ENCODE measurements around the gene OTUD7B. TPM values are rescaled to one million over a fixed set of nuclear protein-coding genes. Genes with fewer than 3 reads are reported as not detected.
A peak's percentile ranks its signal among the peaks of the same experiment; 100 is the strongest.

Gene OTUD7B
- total and polyA plus RNA-seq, 2 of the 8 experiments (the other 6 are each of a cell fraction or from before 2014, with no cell fraction given), result 4.2 to 21.5 TPM

GRCh38 chr1:149888247-149888998 is 122.1 kb downstream of the OTUD7B start:
- ChIA-PET POLR2A (ENCODE audit: partially characterized antibody) (interaction anchor here (0.7 to 8.5 kb wide), 41 partner anchors 9 to 998 kb away, joined by 3 to 278 read pairs (median 9); partner anchors contain the start of genes BOLA1, CIART, CTXND2 and MTMR11), CTCF (ENCODE audit: partially characterized antibody) (interaction anchor here (0.6 to 3.0 kb wide), 16 partner anchors 10 to 299 kb away, joined by 3 to 14 read pairs (median 4); partner anchors contain the start of gene OTUD7B)
- Histone ChIP-seq H2BK20ac (ENCODE audit: low read length) (peak overlapping the region; percentile 68; the same call in 1 of the 2 replicates), H3K14ac (ENCODE audit: insufficient read length) (no peak overlapping the region), H3K79me2 (ENCODE audit: control insufficient read depth in 1 of 2, insufficient read depth in 2 of 2, low read length in 2 of 2) (0 out of 4 replicates have a peak, but pooled peaks cover 0 to 4% of the 10 kb centered on the region in 2 experiments), H3K4me1 (replicated peaks in 1 of 4; ENCODE audit: control insufficient read depth in 3 of 4, insufficient read depth in 4 of 4, low read length in 3 of 4) (peaks cover 0 to 5% (median 0%) of the 10 kb centered on the region in 4 experiments; a peak in 4 of 7 replicates), H3K4ac (replicated peaks; ENCODE audit: insufficient read length, low read depth, low read length) (peak overlapping the region; percentile 76), H3K9ac (replicated peaks in 1 of 4; ENCODE audit: extremely low read depth in 1 of 4, low read depth in 3 of 4, low read length in 3 of 4) (peak overlapping the region; percentile 8 to 93 (median 88)), H3K18ac (ENCODE audit: extremely low read depth, low read length) (peak overlapping the region; percentile 93), H3K36me3 (ENCODE audit: control insufficient read depth in 2 of 4, insufficient read depth in 4 of 4, low read length in 3 of 4) (no peaks in the 10 kb centered on the region), H4K5ac (ENCODE audit: insufficient read length, low read depth, low read length) (peak overlapping the region; percentile 72), H2BK12ac (ENCODE audit: low read depth, low read length) (peak overlapping the region; percentile 88), H3K23ac (ENCODE audit: insufficient read length) (no peak overlapping the region), H2BK15ac (ENCODE audit: low read length) (peak overlapping the region; percentile 75; the same call in 1 of the 2 replicates), H3K27ac (ENCODE audit: low read depth, low read length) (peak overlapping the region; percentile 98), H4K8ac (ENCODE audit: extremely low read depth, insufficient read depth, low read length) (no peak overlapping the region), H3K4me2 (ENCODE audit: insufficient read depth in 1 of 2, low read depth in 2 of 2, low read length in 2 of 2) (peak overlapping the region; percentile 83 to 87), H3K27me3 (replicated peaks in 1 of 4; ENCODE audit: control insufficient read depth in 3 of 4, extremely low read depth in 1 of 4, insufficient read depth in 3 of 4, low read length in 3 of 4) (no peaks in the 10 kb centered on the region), H3K4me3 (ENCODE audit: extremely low read depth in 1 of 4, insufficient read depth in 2 of 4, low read depth in 3 of 4, low read length in 4 of 4) (peak overlapping the region; percentile 70 to 92 (median 82); a peak in 7 of 8 replicates), H3K56ac (replicated peaks; ENCODE audit: insufficient read length, low read depth, low read length) (peak overlapping the region; percentile 85), H3K79me1 (ENCODE audit: low read depth, low read length) (peaks cover 3% of the 10 kb centered on the region; the same call in 1 of the 2 replicates), H2AFZ (ENCODE audit: low read length) (peak overlapping the region; percentile 59), H2BK120ac (replicated peaks; ENCODE audit: low read depth, low read length) (peak overlapping the region; percentile 89), H3K9me3 (ENCODE audit: insufficient read depth in 2 of 2, low read depth in 1 of 2, low read length in 1 of 2) (no peaks in the 10 kb centered on the region), H2AK5ac (ENCODE audit: low read depth, low read length) (peak overlapping the region; percentile 47), H3K23me2 (ENCODE audit: low read depth, low read length) (peaks cover 21% of the 10 kb centered on the region), H4K20me1 (replicated peaks in 1 of 2; ENCODE audit: control insufficient read depth in 1 of 2, insufficient read depth in 2 of 2, low read length in 2 of 2) (no peaks in the 10 kb centered on the region), H2BK5ac (ENCODE audit: low read depth, low read length) (peak overlapping the region; percentile 89), H4K91ac (replicated peaks; ENCODE audit: insufficient read length, low read length) (peak overlapping the region; percentile 91)
- 3% methylated on average over 26 of the region's 28 CpGs; no CpG with 5 or more reads in 1 of the 2 experiments for WGBS, 2 experiments (ENCODE audit: extremely low coverage in 1 of 2, insufficient coverage in 1 of 2, insufficient read length in 1 of 2, insufficient replicate concordance in 2 of 2, low coverage in 1 of 2, low lambda C conversion rate in 2 of 2, missing lambda C conversion rate in 1 of 2)
- FAIRE-seq, result no peak
- peak; percentile 82 to 87 for DNase-seq (ENCODE audit: low read depth in 1 of 2, low spot score in 2 of 2)
- TF ChIP-seq KDM5A (IDR thresholded peaks at IDR 0.05; ENCODE audit: low read length) (no peak), SRF (IDR thresholded peaks at IDR 0.05; ENCODE audit: low read depth, low read length) (no peak), SAP30 (IDR thresholded peaks at IDR 0.05; ENCODE audit: insufficient read depth, insufficient replicate concordance, low read length) (no peak), CTCF (IDR thresholded peaks at IDR 0.05; ENCODE audit: control extremely low read depth in 1 of 3, insufficient read depth in 1 of 3, low read depth in 1 of 3, low read length in 3 of 3) (peak; percentile 48 to 65 (median 61))
- TF ChIP-seq, protein P1, sequence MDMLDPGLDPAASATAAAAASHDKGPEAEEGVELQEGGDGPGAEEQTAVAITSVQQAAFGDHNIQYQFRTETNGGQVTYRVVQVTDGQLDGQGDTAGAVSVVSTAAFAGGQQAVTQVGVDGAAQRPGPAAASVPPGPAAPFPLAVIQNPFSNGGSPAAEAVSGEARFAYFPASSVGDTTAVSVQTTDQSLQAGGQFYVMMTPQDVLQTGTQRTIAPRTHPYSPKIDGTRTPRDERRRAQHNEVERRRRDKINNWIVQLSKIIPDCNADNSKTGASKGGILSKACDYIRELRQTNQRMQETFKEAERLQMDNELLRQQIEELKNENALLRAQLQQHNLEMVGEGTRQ (IDR thresholded peaks at IDR 0.05; ENCODE audit: low read length), result no peak
- TF ChIP-seq, protein P2, sequence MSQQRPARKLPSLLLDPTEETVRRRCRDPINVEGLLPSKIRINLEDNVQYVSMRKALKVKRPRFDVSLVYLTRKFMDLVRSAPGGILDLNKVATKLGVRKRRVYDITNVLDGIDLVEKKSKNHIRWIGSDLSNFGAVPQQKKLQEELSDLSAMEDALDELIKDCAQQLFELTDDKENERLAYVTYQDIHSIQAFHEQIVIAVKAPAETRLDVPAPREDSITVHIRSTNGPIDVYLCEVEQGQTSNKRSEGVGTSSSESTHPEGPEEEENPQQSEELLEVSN (IDR thresholded peaks at IDR 0.05), result no peak

Data from H1 (cell line).